Fibroblast of mammary gland (primary cell): ENCODE results near the gene IL10RB.
"Not testable (repeated sequence)": the region's sequence is repeated elsewhere in the genome, so short reads cannot be mapped to it uniquely, and the experiment has no call there.

Experiments
- DNase-seq: peaks from one replicate; pipeline ENCODE4 v3.0.0-alpha.2; 2010; ENCODE audit warnings: low read depth
- H3K4me3 ChIP-seq: 2 replicates; pipeline ENCODE4 v1.5.1; 2011; ENCODE audit warnings: low read depth, mild to moderate bottlenecking, low read length, moderate library complexity; ENCODE audit not compliant: control insufficient read depth
- TF ChIP-seq, protein P1 (sequence below): conservative IDR thresholded peaks from 2 replicates; pipeline ENCODE4 v1.5.1; 2011; ENCODE audit warnings: low read depth, low read length, inconsistent platforms; ENCODE audit not compliant: control insufficient read depth, insufficient read depth

IL10RB gene

DNA sequence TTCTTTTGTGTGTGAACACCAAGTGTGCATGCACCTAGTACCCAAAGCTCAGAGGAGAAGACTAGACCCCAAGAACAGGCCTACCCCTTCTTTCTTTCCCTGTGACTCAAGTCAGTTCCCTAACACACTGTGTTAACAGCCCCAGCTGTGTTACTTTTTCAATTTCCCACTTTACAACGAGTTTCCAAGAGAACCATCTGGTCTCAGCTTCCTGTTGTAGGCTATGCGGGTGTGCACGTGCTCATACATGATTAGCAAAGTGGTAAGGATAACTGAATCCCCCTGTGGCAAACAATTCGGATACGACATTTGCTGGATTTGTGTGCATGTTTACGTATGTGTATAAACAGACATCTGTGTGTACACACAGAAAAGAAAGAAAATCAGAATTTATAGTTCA, 18.6 kb upstream of the IL10RB start:
- DNase-seq: no peak
- no peak overlapping the region for H3K4me3 ChIP-seq
- TF ChIP-seq, protein P1, sequence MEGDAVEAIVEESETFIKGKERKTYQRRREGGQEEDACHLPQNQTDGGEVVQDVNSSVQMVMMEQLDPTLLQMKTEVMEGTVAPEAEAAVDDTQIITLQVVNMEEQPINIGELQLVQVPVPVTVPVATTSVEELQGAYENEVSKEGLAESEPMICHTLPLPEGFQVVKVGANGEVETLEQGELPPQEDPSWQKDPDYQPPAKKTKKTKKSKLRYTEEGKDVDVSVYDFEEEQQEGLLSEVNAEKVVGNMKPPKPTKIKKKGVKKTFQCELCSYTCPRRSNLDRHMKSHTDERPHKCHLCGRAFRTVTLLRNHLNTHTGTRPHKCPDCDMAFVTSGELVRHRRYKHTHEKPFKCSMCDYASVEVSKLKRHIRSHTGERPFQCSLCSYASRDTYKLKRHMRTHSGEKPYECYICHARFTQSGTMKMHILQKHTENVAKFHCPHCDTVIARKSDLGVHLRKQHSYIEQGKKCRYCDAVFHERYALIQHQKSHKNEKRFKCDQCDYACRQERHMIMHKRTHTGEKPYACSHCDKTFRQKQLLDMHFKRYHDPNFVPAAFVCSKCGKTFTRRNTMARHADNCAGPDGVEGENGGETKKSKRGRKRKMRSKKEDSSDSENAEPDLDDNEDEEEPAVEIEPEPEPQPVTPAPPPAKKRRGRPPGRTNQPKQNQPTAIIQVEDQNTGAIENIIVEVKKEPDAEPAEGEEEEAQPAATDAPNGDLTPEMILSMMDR: no peak

DNA sequence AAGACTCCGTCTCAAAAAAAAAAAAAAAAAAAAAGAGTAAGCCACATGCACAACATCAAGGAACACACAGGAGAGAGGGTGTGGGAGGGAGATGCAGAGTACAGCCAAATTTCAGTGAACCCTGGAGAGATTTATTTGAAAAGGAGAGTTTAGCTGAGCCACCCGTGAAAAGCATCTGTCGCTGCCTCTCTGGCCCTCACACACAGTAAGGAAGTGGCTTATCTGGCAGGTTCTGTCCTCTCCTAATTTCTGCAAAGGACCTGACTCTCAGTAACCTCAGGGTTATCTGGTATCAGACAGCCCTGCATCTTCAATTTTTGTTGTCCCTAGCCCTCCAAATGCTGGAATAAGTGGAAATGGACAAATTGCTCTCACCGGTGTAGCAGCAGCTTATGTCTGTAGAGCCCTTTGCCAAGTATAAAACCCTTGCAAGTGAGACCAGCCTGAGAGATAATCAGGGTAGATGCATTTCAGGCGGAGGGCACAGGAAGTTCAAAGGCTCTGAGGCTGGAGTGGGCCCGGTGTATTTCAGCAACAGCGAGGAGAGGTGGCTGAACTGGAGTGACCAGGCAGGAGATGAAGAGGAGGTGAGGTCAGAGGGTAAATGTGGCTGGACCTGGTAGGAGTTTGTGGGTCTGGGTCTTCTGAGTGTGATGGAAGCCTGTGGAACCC, 16.7 kb upstream of the IL10RB start:
- DNase-seq: no peak
- no peak overlapping the region for H3K4me3 ChIP-seq
- TF ChIP-seq, protein P1: no peak

DNA sequence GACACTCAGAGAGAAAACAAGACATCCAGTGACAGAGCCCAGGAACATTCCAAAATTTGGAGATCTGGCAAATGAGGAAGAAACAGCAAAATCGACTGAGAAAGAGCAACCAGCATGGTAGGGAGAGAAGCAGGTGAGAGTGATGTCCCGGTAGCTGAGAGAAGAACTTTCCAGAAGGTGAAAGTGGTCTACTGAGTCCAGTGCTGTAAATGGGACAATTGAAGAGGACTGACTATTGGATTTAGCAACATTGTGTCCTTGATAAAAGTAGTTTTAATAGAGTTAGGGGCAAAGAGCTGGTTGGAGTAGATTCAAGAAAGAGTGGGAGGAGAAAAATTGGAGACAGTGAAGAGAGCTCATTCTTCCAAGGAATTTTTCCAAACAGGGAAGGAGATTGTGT, 15.0 kb upstream of the IL10RB start:
- DNase-seq: no peak
- no peak overlapping the region for H3K4me3 ChIP-seq
- TF ChIP-seq, protein P1: no peak

DNA sequence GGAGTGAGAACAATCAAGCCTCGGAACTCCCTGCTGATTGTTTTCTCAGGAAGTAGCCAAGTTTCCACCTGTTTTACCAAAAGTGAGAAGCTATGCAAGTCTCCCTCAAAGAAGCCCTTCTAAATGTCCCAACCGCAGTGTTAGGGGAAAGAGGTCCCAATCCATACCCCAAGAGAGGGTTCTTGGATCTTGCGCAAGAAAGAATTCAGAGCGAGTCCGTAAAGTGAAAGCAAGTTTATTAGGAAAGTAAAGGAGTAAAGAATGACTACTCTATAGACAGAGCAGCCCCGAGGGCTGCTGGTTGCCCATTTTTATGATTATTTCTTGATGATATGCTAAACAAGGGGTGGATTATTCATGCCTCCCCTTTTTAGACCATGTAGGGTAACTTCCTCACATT, 12.8 kb upstream of the IL10RB start:
- DNase-seq, H3K4me3 ChIP-seq: not testable (repeated sequence)

DNA sequence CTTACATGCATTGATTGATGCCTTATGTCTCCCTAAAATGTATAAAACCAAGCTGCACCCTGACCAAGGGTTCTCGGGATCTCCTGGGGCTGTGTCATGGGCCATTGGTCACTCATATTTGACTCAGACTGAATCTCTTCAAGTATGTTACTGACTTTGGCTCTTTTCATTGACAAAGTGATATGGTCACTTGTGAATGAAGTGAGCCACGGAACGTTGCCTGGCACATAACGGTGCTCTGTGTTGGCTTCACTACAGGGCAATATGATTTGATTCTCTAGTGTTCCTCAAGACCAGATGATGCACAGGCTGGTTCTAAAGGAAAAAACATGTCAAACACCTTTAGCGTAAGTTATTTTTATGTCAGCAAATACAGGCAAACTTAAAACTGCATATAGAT, 11.4 kb upstream of the IL10RB start:
- H3K4me3 ChIP-seq: no peak overlapping the region
- no peak for DNase-seq
- TF ChIP-seq, protein P1: no peak

DNA sequence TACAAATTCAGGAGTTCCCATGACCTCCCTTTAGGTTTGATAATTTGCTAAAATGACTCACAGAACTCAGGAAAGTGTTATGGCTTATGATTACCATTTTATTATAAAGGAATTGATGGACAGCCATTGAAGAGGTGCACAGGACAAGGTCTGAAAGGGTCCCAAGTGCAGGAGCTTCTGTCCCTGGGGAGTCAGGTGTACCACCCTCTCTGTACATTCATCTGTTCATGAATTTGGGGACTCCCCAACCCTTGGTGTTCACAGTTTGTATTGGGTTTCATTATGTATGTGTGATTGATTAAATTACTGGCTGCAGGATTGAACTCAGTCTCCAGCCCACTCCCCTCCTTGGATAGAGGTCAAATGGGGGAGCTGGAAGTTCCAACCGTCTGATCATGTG, 10.8 kb upstream of the IL10RB start:
- TF ChIP-seq, protein P1: no peak
- no peak overlapping the region for H3K4me3 ChIP-seq
- no peak for DNase-seq

DNA sequence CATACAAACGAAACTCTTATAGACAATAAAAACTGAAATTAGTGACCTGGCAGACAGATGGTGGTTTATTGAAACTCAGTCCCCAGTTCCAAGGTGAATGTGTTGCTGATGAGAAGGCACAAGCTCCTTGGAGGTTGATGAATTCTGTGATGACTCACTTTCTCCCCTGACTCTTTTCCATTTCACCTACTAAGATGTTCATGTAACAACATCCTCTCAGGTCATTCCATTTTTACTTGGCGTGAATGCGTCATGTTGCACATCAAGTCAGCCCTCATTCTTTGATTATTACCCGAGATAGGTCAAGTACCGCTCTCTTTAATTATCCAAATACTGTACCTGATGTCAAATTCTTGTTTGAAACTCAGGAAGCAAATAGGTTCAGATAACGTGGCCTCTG, 10.1 kb upstream of the IL10RB start:
- no peak overlapping the region for H3K4me3 ChIP-seq
- TF ChIP-seq, protein P1: no peak
- DNase-seq: no peak
